HFFc6 (cell line): ENCODE measurements around the gene QRICH2. TPM values are rescaled to one million over a fixed set of nuclear protein-coding genes. Genes with fewer than 3 reads are reported as not detected.
A peak's percentile ranks its signal among the peaks of the same experiment; 100 is the strongest.
"Not testable (repeated sequence)": the region's sequence is repeated elsewhere in the genome, so short reads cannot be mapped to it uniquely, and the experiment has no call there.

ENCODE experiments used
- DNase-seq: peaks from one replicate; pipeline ENCODE4 v3.0.0-alpha.2; 2018
- H3K27ac Mint-ChIP-seq: 2 replicates; pipeline ENCODE4 v1.8.0; 2020; ENCODE audit warnings: mild to moderate bottlenecking, mixed read lengths
- H3K27me3 Mint-ChIP-seq: 2 replicates; pipeline ENCODE4 v1.8.0; 2021; ENCODE audit warnings: mild to moderate bottlenecking, moderate library complexity, mixed read lengths; ENCODE audit not compliant: insufficient read depth
- H3K36me3 Mint-ChIP-seq: 2 replicates; pipeline ENCODE4 v1.8.0; 2021; ENCODE audit warnings: low read depth, mixed read lengths
- H3K4me1 Mint-ChIP-seq: 2 replicates; pipeline ENCODE4 v1.8.0; 2020; ENCODE audit warnings: low read depth, mixed read lengths
- H3K4me3 Mint-ChIP-seq: 2 replicates; pipeline ENCODE4 v1.8.0; 2020; ENCODE audit warnings: mild to moderate bottlenecking, moderate library complexity, mixed read lengths
- H3K9me3 Mint-ChIP-seq: 2 replicates; pipeline ENCODE4 v1.8.0; 2020; ENCODE audit warnings: mild to moderate bottlenecking, mixed read lengths
- CTCF ChIP-seq: fragments of 200-600 bp; sonication (generic); IDR thresholded peaks from 2 replicates; pipeline ENCODE4 v1.5.0; 2021; ENCODE audit warnings: antibody characterized with exemption, mild to moderate bottlenecking
- total RNA-seq, 6 experiments: library from RNA; stranded (reverse); fragmentation: NEBNext Ultra II Directional; extraction: Animal tissue kit (Norgen Biotek cat#: 25700); gene quantifications; 2 replicates in 1 of 6; 3 replicates in 5 of 6; pipeline ENCODE4 v1.2.3, GENCODE V29; 2021

QRICH2 gene
- total RNA-seq, 6 experiments from 2014 or later, result 1.2 to 2.3 (median 1.4) TPM

- Mint-ChIP-seq H3K36me3 (no peaks in the 10 kb centered on the region), H3K4me1 (peaks cover 31% of the 10 kb centered on the region), H3K27ac (peak overlapping the region; percentile 32; the same call in 1 of the 2 replicates), H3K27me3 (peaks cover 12% of the 10 kb centered on the region), H3K4me3 (no peak overlapping the region), H3K9me3 (no peaks in the 10 kb centered on the region)
- DNase-seq, result peak; percentile 87
- TF ChIP-seq CTCF, result no peak
Measured at GRCh38 chr17:76232342-76232741, 75.7 kb downstream of the QRICH2 start.

GRCh38 chr17:76226749-76227148 is 81.3 kb downstream of the QRICH2 start:
- H3K27ac Mint-ChIP-seq, H3K4me3 Mint-ChIP-seq, DNase-seq, H3K36me3 Mint-ChIP-seq, H3K27me3 Mint-ChIP-seq, H3K9me3 Mint-ChIP-seq, H3K4me1 Mint-ChIP-seq: not testable (repeated sequence)

- H3K4me1 Mint-ChIP-seq, H3K27me3 Mint-ChIP-seq, H3K27ac Mint-ChIP-seq, H3K4me3 Mint-ChIP-seq, DNase-seq, H3K36me3 Mint-ChIP-seq, H3K9me3 Mint-ChIP-seq: not testable (repeated sequence)
Measured at GRCh38 chr17:76225373-76226086, 82.5 kb downstream of the QRICH2 start.

Other genes starting within 250 kb of the QRICH2 start
- gene SRP68, start 235.8 kb downstream of the QRICH2 start, total RNA-seq, result 100 to 1,000 TPM in 3 of 6 experiments, 10 to 100 TPM in 3; 95.3 to 104 (median 100.0) TPM
- under 1 TPM in 5 of 6 experiments, not detected in 1; 0.14 to 0.33 (median 0.15) TPM for gene GALR2, start 233.5 kb downstream of the QRICH2 start, total RNA-seq
- gene ZACN, start 229.1 kb downstream of the QRICH2 start, total RNA-seq, result under 1 TPM in 2 of 6 experiments, not detected in 4; 0.23 to 0.26 TPM
- 100 to 1,000 TPM; 134 to 157 (median 144) TPM for gene EXOC7, start 204.5 kb downstream of the QRICH2 start, total RNA-seq
- gene FOXJ1, start 167.0 kb downstream of the QRICH2 start, total RNA-seq, result not detected
- under 1 TPM in 3 of 6 experiments, not detected in 3; 0.11 to 0.19 (median 0.18) TPM for gene RNF157, start 67.8 kb downstream of the QRICH2 start, total RNA-seq
- gene UBALD2, start 42.9 kb downstream of the QRICH2 start, total RNA-seq, result 10 to 100 TPM; 24.5 to 35.7 (median 30.5) TPM
- 10 to 100 TPM; 32.6 to 37.4 (median 35.1) TPM for gene PRPSAP1, start 45.6 kb upstream of the QRICH2 start, total RNA-seq
- gene SPHK1, start 76.3 kb upstream of the QRICH2 start, total RNA-seq, result 10 to 100 TPM; 53.9 to 68.1 (median 55.7) TPM
- 10 to 100 TPM; 24.3 to 26.0 (median 24.5) TPM for gene UBE2O, start 144.9 kb upstream of the QRICH2 start, total RNA-seq
- under 1 TPM in 1 of 6 experiments, not detected in 5; 0.21 TPM for gene AANAT, start 159.3 kb upstream of the QRICH2 start, total RNA-seq
- 10 to 100 TPM in 2 of 6 experiments, 1 to 10 TPM in 4; 7.1 to 13.1 (median 9.4) TPM for gene RHBDF2, start 193.1 kb upstream of the QRICH2 start, total RNA-seq
- under 1 TPM; 0.26 to 0.66 (median 0.33) TPM for gene CYGB, start 229.4 kb upstream of the QRICH2 start, total RNA-seq
- gene PRCD, start 231.8 kb upstream of the QRICH2 start, total RNA-seq, result not detected